A549 (cell line): ENCODE measurements around the gene ACER1. TPM values are rescaled to one million over a fixed set of nuclear protein-coding genes. Genes with fewer than 3 reads are reported as not detected.

Source experiments
- ATAC-seq, 2 experiments: fragments of 200-7000 bp in 1 of 2; fragments of >200 bp in 1 of 2; cut with Nextera tagmentation in 1 of 2; cut with Tn5 transposase in 1 of 2; 3 replicates each; pipeline versions ENCODE4 v1.8.0 to v1.9.1; 2018 to 2020; ENCODE audit warnings: mild to moderate bottlenecking in 1 of 2, moderate library complexity in 1 of 2
- CTCF ChIA-PET: fragments of 300-600 bp; sonication (Branson Sonifier 250); formaldehyde crosslinking; extraction: SDS; loops from one replicate; lab custom pipeline; 2021; ENCODE audit warnings: antibody characterized with exemption, inconsistent platforms; lab: Yijun Ruan, JAX
- POLR2A ChIA-PET: fragments of 350-600 bp; formaldehyde crosslinking; extraction: SDS; loops from one replicate; lab custom pipeline; 2021; ENCODE audit warnings: antibody characterized with exemption, inconsistent platforms; lab: Yijun Ruan, JAX
- DNase-seq, 2 experiments: peaks; one replicate each; pipeline versions ENCODE4 v3.0.0 to v3.0.0-alpha.2; 2011 to 2016; ENCODE audit warnings: low read depth in 1 of 2, low spot score in 1 of 2
- FAIRE-seq: peaks from 2 replicates; lab custom pipeline; 2011; peaks lifted over from hg19 to GRCh38; lab: Jason Lieb, UNC
- H3K27ac ChIP-seq, 2 experiments: fragments of >200 bp; sonication (Bioruptor Twin); formaldehyde crosslinking; 3 replicates each; pipeline ENCODE4 v1.5.1; 2016 to 2017
- H3K4me1 ChIP-seq: fragments of >200 bp; sonication (Bioruptor Twin); formaldehyde crosslinking; 3 replicates; pipeline ENCODE4 v1.6.1; 2016
- H3K4me2 ChIP-seq: fragments of >200 bp; sonication (Bioruptor Twin); formaldehyde crosslinking; 3 replicates; pipeline ENCODE4 v1.6.1; 2016
- H3K4me3 ChIP-seq: fragments of >200 bp; sonication (Bioruptor Twin); formaldehyde crosslinking; 3 replicates; pipeline ENCODE4 v1.5.1; 2016
- H3K9me3 ChIP-seq: fragments of >200 bp; sonication (Bioruptor Twin); formaldehyde crosslinking; 3 replicates; pipeline ENCODE4 v1.6.1; 2016
- CBX2 ChIP-seq: fragments of 200-600 bp; sonication (generic); IDR thresholded peaks from 2 replicates; pipeline ENCODE4 v1.6.1; 2016; ENCODE audit warnings: low read depth, mild to moderate bottlenecking, borderline replicate concordance
- CBX8 ChIP-seq: fragments of 200-600 bp; sonication (generic); IDR thresholded peaks from 2 replicates; pipeline ENCODE4 v1.6.1; 2016
- CEBPB ChIP-seq, 2 experiments: fragments of >200 bp in 1 of 2; sonication (Bioruptor Twin) in 1 of 2; formaldehyde crosslinking in 1 of 2; IDR thresholded peaks; 2 replicates each; pipeline ENCODE4 v1.6.1; 2012 to 2016
- CHD4 ChIP-seq: fragments of 200-600 bp; sonication (generic); IDR thresholded peaks from 2 replicates; pipeline ENCODE4 v1.6.1; 2016; ENCODE audit warnings: antibody characterized with exemption, mild to moderate bottlenecking, borderline replicate concordance
- CTCF ChIP-seq: fragments of >200 bp; sonication (Bioruptor Twin); formaldehyde crosslinking; IDR thresholded peaks from 3 replicates; pipeline ENCODE4 v1.5.1; 2016
- EHF ChIP-seq: fragments of 250-450 bp; sonication (Bioruptor Pico); IDR thresholded peaks from 2 replicates; pipeline ENCODE4 v1.5.0; 2020; ENCODE audit warnings: mild to moderate bottlenecking
- ELK1 ChIP-seq: fragments of 150-350 bp; IDR thresholded peaks from 2 replicates; pipeline ENCODE4 v1.6.1; 2014; ENCODE audit warnings: low read depth, mild to moderate bottlenecking, low read length
- EP300 ChIP-seq, 2 experiments: fragments of >200 bp; sonication (Bioruptor Twin); formaldehyde crosslinking; IDR thresholded peaks; 2 replicates in 1 of 2; 3 replicates in 1 of 2; pipeline ENCODE4 v1.6.1; 2016 to 2017
- ESRRA ChIP-seq: fragments of 150-350 bp; IDR thresholded peaks from 2 replicates; pipeline ENCODE4 v1.6.1; 2014; ENCODE audit warnings: mild to moderate bottlenecking, low read length, borderline replicate concordance
- FOSL2 ChIP-seq, 2 experiments: fragments of 450-650 bp in 1 of 2; fragments of >200 bp in 1 of 2; sonication (Bioruptor Twin) in 1 of 2; formaldehyde crosslinking; IDR thresholded peaks; 2 replicates each; pipeline versions ENCODE4 v1.5.0 to v1.6.1; 2016 to 2020; ENCODE audit warnings: mild to moderate bottlenecking in 1 of 2, moderate library complexity in 1 of 2
- HEYL ChIP-seq: fragments of 250-450 bp; sonication (Bioruptor Pico); IDR thresholded peaks from 2 replicates; pipeline ENCODE4 v1.8.0; 2021; ENCODE audit warnings: mild to moderate bottlenecking, moderate library complexity
- HOXA7 ChIP-seq: fragments of 250-450 bp; sonication (Bioruptor Pico); IDR thresholded peaks from 2 replicates; pipeline ENCODE4 v1.5.0; 2020; ENCODE audit warnings: mild to moderate bottlenecking, moderate library complexity
- HOXB5 ChIP-seq: fragments of 250-450 bp; sonication (Bioruptor Pico); IDR thresholded peaks from 2 replicates; pipeline ENCODE4 v1.5.0; 2020; ENCODE audit warnings: mild to moderate bottlenecking, moderate library complexity
- JUNB ChIP-seq: fragments of >200 bp; sonication (Bioruptor Twin); formaldehyde crosslinking; IDR thresholded peaks from 2 replicates; pipeline ENCODE4 v1.6.1; 2016
- KDM5A ChIP-seq: fragments of 200-600 bp; sonication (generic); IDR thresholded peaks from 2 replicates; pipeline ENCODE4 v1.6.1; 2016; ENCODE audit warnings: antibody characterized with exemption, mild to moderate bottlenecking
- MAFK ChIP-seq: fragments of 450-650 bp; IDR thresholded peaks from 2 replicates; pipeline ENCODE4 v1.6.1; 2014; ENCODE audit not compliant: partially characterized antibody
- MAX ChIP-seq: IDR thresholded peaks from 2 replicates; pipeline ENCODE4 v1.6.1; 2012
- MAZ ChIP-seq: fragments of 150-350 bp; IDR thresholded peaks from 2 replicates; pipeline ENCODE4 v1.6.1; 2014; ENCODE audit warnings: antibody characterized with exemption, low read depth, low read length, borderline replicate concordance
- NFE2L2 ChIP-seq: fragments of 150-350 bp; conservative IDR thresholded peaks from 2 replicates; pipeline ENCODE4 v1.6.1; 2014; ENCODE audit warnings: low read length
- NR3C1 ChIP-seq: fragments of >200 bp; sonication (Bioruptor Twin); formaldehyde crosslinking; IDR thresholded peaks from 3 replicates; pipeline ENCODE4 v1.6.1; 2017
- POLR2A ChIP-seq: IDR thresholded peaks from 2 replicates; pipeline ENCODE4 v1.6.1; 2012; ENCODE audit warnings: mild to moderate bottlenecking, low read length
- POLR2AphosphoS2 ChIP-seq: conservative IDR thresholded peaks from 2 replicates; pipeline ENCODE4 v1.6.1; 2012; ENCODE audit warnings: low read length, improper control_type of control experiment, inconsistent platforms
- RCOR1 ChIP-seq: fragments of 150-350 bp; IDR thresholded peaks from 2 replicates; pipeline ENCODE4 v1.6.1; 2014; ENCODE audit warnings: antibody characterized with exemption, low read length, low read depth
- REST ChIP-seq: fragments of 200-600 bp; sonication (generic); IDR thresholded peaks from 2 replicates; pipeline ENCODE4 v1.6.1; 2016; ENCODE audit warnings: antibody characterized with exemption, mild to moderate bottlenecking, moderate library complexity
- RFX5 ChIP-seq: fragments of 450-650 bp; IDR thresholded peaks from 2 replicates; pipeline ENCODE4 v1.7.1; 2014; ENCODE audit warnings: antibody characterized with exemption, mild to moderate bottlenecking, moderate library complexity
- SREBF2 ChIP-seq: fragments of 450-650 bp; IDR thresholded peaks from 2 replicates; pipeline ENCODE4 v1.6.1; 2014; ENCODE audit warnings: mild to moderate bottlenecking, moderate library complexity
- TFCP2L1 ChIP-seq: fragments of 250-450 bp; sonication (Bioruptor Pico); IDR thresholded peaks from 2 replicates; pipeline ENCODE4 v1.5.0; 2021; ENCODE audit warnings: mild to moderate bottlenecking
- TP53 ChIP-seq: fragments of 250-450 bp; sonication (Bioruptor Pico); IDR thresholded peaks from 2 replicates; pipeline ENCODE4 v1.5.0; 2021; ENCODE audit warnings: mild to moderate bottlenecking, moderate library complexity
- USF2 ChIP-seq: fragments of 450-650 bp; IDR thresholded peaks from 2 replicates; pipeline ENCODE4 v1.6.1; 2014; ENCODE audit warnings: antibody characterized with exemption
- ZNF302 ChIP-seq: fragments of 250-450 bp; sonication (Bioruptor Pico); IDR thresholded peaks from 2 replicates; pipeline ENCODE4 v1.9.0; 2021; ENCODE audit warnings: inconsistent platforms, mild to moderate bottlenecking, moderate library complexity
- WGBS: methylation state at CpG from one replicate; pipeline ENCODE4 v1.1.6; 2017; ENCODE audit errors: missing lambda C conversion rate; 5-methylcytosine and 5-hydroxymethylcytosine counted together
- polyA plus RNA-seq, 4 experiments: library from polyadenylated mRNA; depleted of rRNA in 3 of 4; stranded (reverse); fragments of >200 nt; fragmentation: RNase III in 1 of 4; extraction: RNeasy Plus Mini Kit Qiagen cat#74134 plus additional on column Dnase treatment in 1 of 4; gene quantifications; 2 replicates in 3 of 4; 3 replicates in 1 of 4; pipeline ENCODE4 v1.2.3, GENCODE V29; 2011 to 2017

Gene ACER1
- polyA plus RNA-seq, 2 of the 4 experiments (the other 2 are of a cell fraction), result not detected

GRCh38 chr19:6288737-6289136 is 44.7 kb downstream of the ACER1 start:
- TF ChIP-seq CEBPB (IDR thresholded peaks at IDR 0.05) (no peak), RCOR1 (no peak), EP300 (IDR thresholded peaks at IDR 0.05) (no peak), EHF (CRISPR knock-in tag) (no peak), NR3C1 (no peak), RFX5 (no peak), MAZ (no peak), POLR2A (no peak), FOSL2 (IDR thresholded peaks at IDR 0.05) (no peak), FOSL2 (CRISPR knock-in tag; IDR thresholded peaks at IDR 0.05) (no peak), NFE2L2 (no peak), KDM5A (no peak), ELK1 (no peak), POLR2AphosphoS2 (no peak), CBX2 (no peak), CTCF (no peak), USF2 (no peak), CHD4 (no peak)
- no peak overlapping the region for H3K4me3 ChIP-seq
- 50% methylated on average over 1 of the region's 1 CpG for WGBS
- no peaks in the 10 kb centered on the region for H3K4me1 ChIP-seq
- POLR2A ChIA-PET, result no interaction called here
- no peak for ATAC-seq
- no peak for FAIRE-seq
- DNase-seq, result no peak
- H3K4me2 ChIP-seq, result no peak overlapping the region
- peaks cover 15% of the 10 kb centered on the region; the same call in 2 of the 3 replicates for H3K9me3 ChIP-seq
- CTCF ChIA-PET, result no interaction called here
- no peak overlapping the region for H3K27ac ChIP-seq

- Histone ChIP-seq H3K27ac (no peak overlapping the region), H3K4me3 (no peak overlapping the region), H3K4me1 (no peaks in the 10 kb centered on the region), H3K4me2 (no peak overlapping the region), H3K9me3 (peaks cover 15% of the 10 kb centered on the region; the same call in 2 of the 3 replicates)
- DNase-seq (no peak), FAIRE-seq (no peak), ATAC-seq (no peak)
- ChIA-PET CTCF (interaction anchor here (0.8 to 1.6 kb wide), 6 partner anchors 12 to 68 kb away, joined by 3 to 5 read pairs (median 4); no protein-coding TSS in a partner anchor), POLR2A (no interaction called here)
- 14% methylated on average over 4 of the region's 6 CpGs for WGBS
- no peak for TF ChIP-seq MAX
- TF ChIP-seq NFE2L2, result no peak
- TF ChIP-seq SREBF2, result no peak
- TF ChIP-seq RFX5, result no peak
- no peak for TF ChIP-seq CBX8
- TF ChIP-seq ESRRA, result no peak
- no peak for TF ChIP-seq TP53 (CRISPR knock-in tag)
- TF ChIP-seq HEYL (CRISPR knock-in tag), result no peak
- TF ChIP-seq TFCP2L1, result no peak
- no peak for TF ChIP-seq MAFK
- TF ChIP-seq ZNF302, result no peak
- TF ChIP-seq HOXA7 (CRISPR knock-in tag), result no peak
- TF ChIP-seq REST, result no peak
- TF ChIP-seq JUNB, result no peak
- TF ChIP-seq ELK1, result no peak
- no peak for TF ChIP-seq HOXB5
Measured at GRCh38 chr19:6287269-6287885, 46.0 kb downstream of the ACER1 start.
